Spleen (tissue), 11 donors: Measurements from ENCODE around the gene DLX6. TPM values are rescaled to one million over a fixed set of nuclear protein-coding genes. Genes with fewer than 3 reads are reported as not detected.

ENCODE experiments used
- DNase-seq: peaks from one replicate; pipeline ENCODE4 v3.0.0-alpha.2; 2020
- H3K27ac ChIP-seq, 8 donors: fragments of 200-600 bp; sonication (generic) in 7 of 8; 1 replicate in 4 of 8; 2 replicates in 4 of 8; pipeline versions ENCODE4 v1.5.0 to v1.8.0; 2016 to 2021; ENCODE audit warnings: inconsistent platforms in 4 of 8, mild to moderate bottlenecking in 4 of 8, moderate library complexity in 1 of 8
- H3K27me3 ChIP-seq, 7 donors: fragments of 200-600 bp; sonication (generic) in 6 of 7; replicated peaks in 1 of 7; 1 replicate in 4 of 7; 2 replicates in 3 of 7; pipeline versions ENCODE4 v1.5.0 to v1.8.0; 2016 to 2021; ENCODE audit warnings: inconsistent platforms in 3 of 7, mild to moderate bottlenecking in 1 of 7
- H3K36me3 ChIP-seq, 6 donors: fragments of 200-600 bp; sonication (generic) in 5 of 6; 1 replicate in 4 of 6; 2 replicates in 2 of 6; pipeline versions ENCODE4 v1.5.0 to v1.8.0; 2016 to 2021; ENCODE audit warnings: inconsistent platforms in 2 of 6
- H3K4me1 ChIP-seq, 6 donors: fragments of 200-600 bp; sonication (generic) in 5 of 6; 1 replicate in 3 of 6; 2 replicates in 3 of 6; pipeline versions ENCODE4 v1.5.0 to v1.8.0; 2016 to 2021; ENCODE audit warnings: inconsistent platforms in 3 of 6
- H3K4me3 ChIP-seq, 8 donors: fragments of 200-600 bp; sonication (generic) in 7 of 8; 1 replicate in 4 of 8; 2 replicates in 4 of 8; pipeline versions ENCODE4 v1.5.0 to v1.8.0; 2016 to 2021; ENCODE audit warnings: inconsistent platforms in 4 of 8, mild to moderate bottlenecking in 4 of 8, moderate library complexity in 2 of 8
- H3K9me3 ChIP-seq, 8 donors: fragments of 200-600 bp; sonication (generic) in 7 of 8; 1 replicate in 4 of 8; 2 replicates in 4 of 8; pipeline versions ENCODE4 v1.5.0 to v1.8.0; 2016 to 2021; ENCODE audit warnings: inconsistent platforms in 4 of 8
- POLR2A ChIP-seq, 3 donors: fragments of 450-650 bp; IDR thresholded peaks; one replicate each; pipeline ENCODE4 v1.5.1; 2017; ENCODE audit warnings: antibody characterized with exemption in 3 of 3, mild to moderate bottlenecking in 1 of 3
- POLR2AphosphoS5 ChIP-seq, 3 donors: sonication (generic); formaldehyde crosslinking; IDR thresholded peaks; one replicate each; pipeline ENCODE4 v1.5.1; 2017; ENCODE audit warnings: antibody characterized with exemption in 3 of 3
- WGBS, 5 donors: extraction: QIAGEN DNeasy Blood & Tissue Kit in 3 of 5; methylation state at CpG; one replicate each; pipeline versions ENCODE4 v1.1.5 to v1.1.7; 2013 to 2018; 5-methylcytosine and 5-hydroxymethylcytosine counted together
- intact Hi-C: fragments of 100-400 bp; cut with DNase I; formaldehyde crosslinking; loops from one replicate; pipeline ENCODE4 v1.15.0; 2023; ENCODE audit warnings: low total_unique reads
- polyA plus RNA-seq, 3 donors: library from polyadenylated mRNA; stranded (reverse); fragments of 200-250 nt; gene quantifications; one replicate each; pipeline ENCODE4 v1.2.1, GENCODE V29; 2013
- total RNA-seq, 7 donors: library from RNA; depleted of rRNA in 3 of 7; stranded (reverse); fragments of >200 nt in 3 of 7; fragmentation: NEBNext Ultra II Directional in 4 of 7; extraction: Animal tissue kit (Norgen Biotek cat#: 25700) in 4 of 7; gene quantifications; one replicate each; pipeline versions ENCODE4 v1.1.0 to v1.2.1, GENCODE V29; 2016 to 2021
- TF ChIP-seq, protein P1 (sequence below), 11 experiments: fragments of 200-600 bp in 7 of 11; fragments of 450-650 bp in 4 of 11; sonication (generic) in 4 of 11; IDR thresholded peaks in 8 of 11; conservative IDR thresholded peaks in 3 of 11; 1 replicate in 7 of 11; 2 replicates in 4 of 11; pipeline versions ENCODE4 v1.4.0 to v1.8.0; 2016 to 2021; ENCODE audit warnings: antibody characterized with exemption in 11 of 11, inconsistent platforms in 4 of 11, mild to moderate bottlenecking in 1 of 11
- donor health status: healthy with polysubstance abuse.
- donor health status: DM: no; HTN: no; CAD: no; lungs with moderate emphysema.
- donor health status: DM: no; HTN: no; CAD: no.
- donor health status: Bipolar disorder and iron deficiency.
- donor health status: healthy.
- donor health status: DM: no; HTN: no; CAD: no.
- donor health status: DM: yes; HTN: yes; CAD: no.

The DLX6 gene
- total and polyA plus RNA-seq, 10 donors = not detected

DNA sequence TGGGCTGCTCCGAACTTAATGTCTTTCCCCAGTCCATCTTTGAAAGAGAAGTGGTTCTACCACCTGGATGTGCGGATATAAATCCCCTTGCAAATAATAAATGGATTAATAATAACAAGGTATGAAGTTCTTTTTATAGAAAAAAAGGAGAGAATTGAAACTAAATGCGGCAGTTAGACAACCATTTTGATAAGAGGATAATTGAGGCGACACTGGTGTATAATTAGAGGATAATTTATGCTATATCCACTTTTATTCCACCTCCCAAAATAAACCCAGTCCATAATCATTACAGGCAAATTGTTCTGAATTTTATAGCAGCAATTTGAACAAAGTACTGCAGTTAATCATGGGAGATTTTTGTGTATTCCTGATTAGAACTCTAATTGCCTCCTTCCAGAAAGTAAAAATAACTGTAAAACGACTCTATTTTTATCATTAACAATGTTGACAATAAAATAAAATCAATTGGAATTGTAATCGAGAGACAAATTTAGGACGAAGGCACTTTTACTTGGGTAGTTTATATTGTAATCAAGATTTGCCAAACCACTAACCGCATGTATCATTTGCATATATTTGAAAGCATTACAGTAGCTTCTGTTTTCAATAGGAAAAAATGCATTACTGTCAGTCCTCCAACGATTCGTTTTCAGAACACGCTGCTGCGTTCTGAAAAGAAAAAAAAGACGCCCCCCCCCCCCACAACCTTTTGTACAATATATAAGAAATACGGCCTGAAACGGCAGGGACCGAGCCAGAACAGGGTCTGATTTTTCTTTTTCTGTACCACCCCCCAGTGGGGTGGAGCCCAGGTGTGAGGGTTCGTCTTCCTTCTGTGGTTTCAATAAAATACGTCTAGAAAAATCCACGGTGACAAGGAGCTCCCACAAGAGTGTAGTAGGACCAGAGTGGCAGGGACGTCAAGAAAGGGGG, 838 bp upstream of the DLX6 start:
- DNase-seq = no peak
- H3K4me3 ChIP-seq = peak overlapping the region in 4 of 8 donors; percentile 4 to 67 (median 40)
- H3K4me1 ChIP-seq = peaks cover 13 to 43% (median 30%) of the 10 kb centered on the region in 6 donors
- H3K27ac ChIP-seq = no peak overlapping the region
- H3K36me3 ChIP-seq = no peaks in the 10 kb centered on the region
- H3K27me3 ChIP-seq = peaks cover 7 to 100% (median 91%) of the 10 kb centered on the region in 7 donors
- peaks cover 0 to 6% (median 0%) of the 10 kb centered on the region in 8 donors for H3K9me3 ChIP-seq
- TF ChIP-seq, protein P1, sequence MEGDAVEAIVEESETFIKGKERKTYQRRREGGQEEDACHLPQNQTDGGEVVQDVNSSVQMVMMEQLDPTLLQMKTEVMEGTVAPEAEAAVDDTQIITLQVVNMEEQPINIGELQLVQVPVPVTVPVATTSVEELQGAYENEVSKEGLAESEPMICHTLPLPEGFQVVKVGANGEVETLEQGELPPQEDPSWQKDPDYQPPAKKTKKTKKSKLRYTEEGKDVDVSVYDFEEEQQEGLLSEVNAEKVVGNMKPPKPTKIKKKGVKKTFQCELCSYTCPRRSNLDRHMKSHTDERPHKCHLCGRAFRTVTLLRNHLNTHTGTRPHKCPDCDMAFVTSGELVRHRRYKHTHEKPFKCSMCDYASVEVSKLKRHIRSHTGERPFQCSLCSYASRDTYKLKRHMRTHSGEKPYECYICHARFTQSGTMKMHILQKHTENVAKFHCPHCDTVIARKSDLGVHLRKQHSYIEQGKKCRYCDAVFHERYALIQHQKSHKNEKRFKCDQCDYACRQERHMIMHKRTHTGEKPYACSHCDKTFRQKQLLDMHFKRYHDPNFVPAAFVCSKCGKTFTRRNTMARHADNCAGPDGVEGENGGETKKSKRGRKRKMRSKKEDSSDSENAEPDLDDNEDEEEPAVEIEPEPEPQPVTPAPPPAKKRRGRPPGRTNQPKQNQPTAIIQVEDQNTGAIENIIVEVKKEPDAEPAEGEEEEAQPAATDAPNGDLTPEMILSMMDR (IDR thresholded peaks at IDR 0.05 in 8 of 11, conservative IDR thresholded peaks at IDR 0.05 in 3 of 11) = no peak
- no peak for TF ChIP-seq POLR2A (IDR thresholded peaks at IDR 0.05)
- no peak for TF ChIP-seq POLR2AphosphoS5 (IDR thresholded peaks at IDR 0.05)
- intact Hi-C loops = no loop called here
- 8 to 11% (median 8%) methylated on average over 20 of the region's 20 CpGs for WGBS, 5 donors

DNA sequence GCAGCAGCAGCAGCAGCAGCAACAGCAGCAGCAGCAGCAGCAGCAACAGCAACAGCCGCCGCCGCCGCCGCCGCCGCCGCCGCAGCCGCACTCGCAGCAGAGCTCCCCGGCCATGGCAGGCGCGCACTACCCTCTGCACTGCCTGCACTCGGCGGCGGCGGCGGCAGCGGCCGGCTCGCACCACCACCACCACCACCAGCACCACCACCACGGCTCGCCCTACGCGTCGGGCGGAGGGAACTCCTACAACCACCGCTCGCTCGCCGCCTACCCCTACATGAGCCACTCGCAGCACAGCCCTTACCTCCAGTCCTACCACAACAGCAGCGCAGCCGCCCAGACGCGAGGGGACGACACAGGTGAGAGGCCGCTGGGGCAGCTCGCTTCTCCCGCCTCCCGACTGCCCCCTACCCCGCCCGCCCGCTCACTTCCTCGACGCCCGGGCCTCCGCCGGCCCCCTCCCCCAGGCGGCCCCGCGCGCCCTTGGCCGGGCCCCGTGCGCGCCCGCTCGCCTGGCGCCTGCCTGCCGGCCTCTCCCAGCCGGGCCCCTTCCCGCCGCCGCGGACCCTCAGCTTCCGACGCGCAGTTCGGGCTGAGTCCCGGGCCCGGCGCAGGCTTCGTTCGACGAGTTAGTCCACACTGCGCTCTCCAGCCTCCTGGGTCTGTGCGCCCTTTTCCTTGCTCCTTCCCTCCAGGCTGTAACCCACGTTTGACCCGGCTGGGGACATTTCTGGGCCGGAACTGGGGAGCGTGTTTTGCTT, 882 bp downstream of the DLX6 start:
- Histone ChIP-seq H3K27ac (no peak overlapping the region), H3K4me1 (peaks cover 13 to 43% (median 30%) of the 10 kb centered on the region in 6 donors), H3K27me3 (peaks cover 7 to 100% (median 91%) of the 10 kb centered on the region in 7 donors), H3K4me3 (peak overlapping the region in 7 of 8 donors; percentile 25 to 67 (median 36)), H3K36me3 (no peaks in the 10 kb centered on the region), H3K9me3 (peaks cover 0 to 6% (median 0%) of the 10 kb centered on the region in 8 donors)
- intact Hi-C loops = no loop called here
- WGBS, 5 donors = 0 to 2% (median 2%) methylated on average over 32 to 83 of the region's 83 CpGs
- no peak for DNase-seq
- TF ChIP-seq, protein P1 (IDR thresholded peaks at IDR 0.05 in 8 of 11, conservative IDR thresholded peaks at IDR 0.05 in 3 of 11) = no peak
- TF ChIP-seq POLR2AphosphoS5 (IDR thresholded peaks at IDR 0.05) = no peak
- no peak for TF ChIP-seq POLR2A (IDR thresholded peaks at IDR 0.05)

DNA sequence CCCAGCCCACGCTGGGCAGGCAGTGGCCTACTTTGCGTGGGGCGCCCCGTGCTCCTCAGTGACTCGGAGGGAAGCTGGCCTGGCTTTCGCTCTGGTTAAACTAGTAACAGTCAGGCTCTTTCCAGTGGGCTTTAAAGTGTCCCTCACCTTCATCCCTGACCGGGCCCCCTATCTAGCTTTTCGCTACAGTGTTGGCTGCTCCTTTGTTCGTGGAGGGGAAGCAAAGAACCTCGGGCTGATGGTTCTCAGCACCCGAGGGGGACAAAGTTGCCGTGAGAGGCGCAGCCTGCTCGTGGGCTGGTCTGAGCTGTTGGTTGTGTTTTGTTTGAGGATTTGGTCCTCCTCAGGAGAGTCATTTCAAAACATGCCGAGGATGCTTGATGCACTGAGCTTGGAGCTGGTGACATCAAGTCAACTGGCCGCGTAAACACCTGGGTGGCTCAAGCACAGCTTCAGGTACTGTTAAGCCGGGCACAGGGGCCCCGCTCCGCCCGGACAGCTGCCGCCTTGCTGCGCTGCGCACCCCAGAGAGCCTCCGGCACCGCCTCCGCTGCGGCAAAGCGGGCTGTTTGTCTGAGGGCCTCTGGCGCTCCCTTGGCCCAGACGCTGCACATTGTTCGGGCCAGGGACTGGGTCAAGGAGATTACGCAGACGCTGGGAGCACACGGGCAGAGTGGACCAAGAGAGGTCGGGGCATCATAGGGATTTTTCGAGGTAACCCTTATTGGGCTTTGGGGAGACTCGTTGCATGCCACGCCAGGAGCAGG, 1.6 kb downstream of the DLX6 start:
- TF ChIP-seq POLR2A (IDR thresholded peaks at IDR 0.05) (no peak), POLR2AphosphoS5 (IDR thresholded peaks at IDR 0.05) (no peak)
- TF ChIP-seq, protein P1 (IDR thresholded peaks at IDR 0.05 in 8 of 11, conservative IDR thresholded peaks at IDR 0.05 in 3 of 11) = no peak
- Histone ChIP-seq H3K4me1 (peaks cover 13 to 43% (median 30%) of the 10 kb centered on the region in 6 donors), H3K36me3 (no peaks in the 10 kb centered on the region), H3K4me3 (peak overlapping the region in 7 of 8 donors; percentile 25 to 67 (median 36)), H3K27ac (no peak overlapping the region), H3K27me3 (peaks cover 12 to 100% (median 91%) of the 10 kb centered on the region in 7 donors), H3K9me3 (peaks cover 0 to 6% (median 0%) of the 10 kb centered on the region in 8 donors)
- intact Hi-C loops = no loop called here
- no peak for DNase-seq
- 6 to 13% (median 9%) methylated on average over 28 to 39 of the region's 39 CpGs for WGBS, 5 donors
